HG02852 (cell line): Measurements from ENCODE around the gene RPL31.
"Not testable (repeated sequence)": the region's sequence is repeated elsewhere in the genome, so short reads cannot be mapped to it uniquely, and the experiment has no call there.

Experiments
- ATAC-seq: cut with Tn5 transposase; IDR thresholded peaks from one replicate; pipeline ENCODE4 v1.9.1; 2021; ENCODE audit warnings: mild to moderate bottlenecking, moderate library complexity; ENCODE audit not compliant: unreplicated experiment

The RPL31 gene

GRCh38 chr2:101023327-101024107, 21.4 kb downstream of the RPL31 start:
- ATAC-seq: no peak

GRCh38 chr2:101025561-101025960, 23.5 kb downstream of the RPL31 start:
- no peak for ATAC-seq

GRCh38 chr2:101026253-101026701, 24.2 kb downstream of the RPL31 start:
- no peak for ATAC-seq

DNA sequence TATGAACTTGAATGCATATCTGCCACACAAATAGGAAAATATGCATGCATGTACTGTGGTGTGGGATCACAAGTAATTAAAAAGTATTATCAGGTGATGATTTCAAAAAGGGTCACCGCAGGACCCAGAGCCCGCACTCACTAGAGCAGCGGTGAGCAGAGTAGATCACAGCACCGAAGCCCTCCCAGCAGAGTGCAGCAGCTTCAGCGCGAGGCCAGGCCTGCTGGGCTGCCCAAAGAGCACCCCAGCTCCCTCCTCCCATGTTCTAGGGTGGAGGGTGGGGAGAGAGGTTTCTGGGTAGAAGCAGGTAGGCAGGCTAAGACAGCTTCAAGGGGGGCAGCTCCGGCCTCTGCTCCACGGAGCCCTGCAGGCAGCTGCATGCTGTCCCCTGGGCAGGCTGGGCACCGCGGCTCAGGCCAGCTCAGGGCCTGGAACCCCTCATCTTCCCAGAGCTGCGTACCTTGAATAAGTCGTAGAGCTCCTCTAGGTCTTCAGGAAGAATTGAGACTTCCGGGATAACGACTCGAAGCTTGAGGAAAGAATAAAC, 24.9 kb downstream of the RPL31 start:
- ATAC-seq: no peak

DNA sequence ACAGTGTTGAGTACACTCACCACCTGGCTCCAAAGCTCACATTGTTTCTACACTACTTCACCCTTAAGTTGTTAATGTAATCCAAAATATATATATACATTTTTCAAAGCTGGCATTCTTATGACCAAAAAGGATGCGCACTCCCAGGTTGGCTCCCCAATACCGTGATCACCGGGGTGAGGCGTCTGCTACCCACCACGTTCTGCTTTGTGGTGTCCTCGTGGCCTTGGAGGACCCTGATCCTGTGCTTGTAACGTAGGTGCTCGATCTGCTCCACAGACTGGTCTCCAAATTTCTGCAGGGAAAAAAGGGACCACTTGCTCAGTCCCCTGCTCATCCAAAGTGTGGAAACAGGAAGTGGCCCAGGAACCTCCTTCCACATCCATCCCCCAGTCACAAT, 25.8 kb downstream of the RPL31 start:
- ATAC-seq: no peak

DNA sequence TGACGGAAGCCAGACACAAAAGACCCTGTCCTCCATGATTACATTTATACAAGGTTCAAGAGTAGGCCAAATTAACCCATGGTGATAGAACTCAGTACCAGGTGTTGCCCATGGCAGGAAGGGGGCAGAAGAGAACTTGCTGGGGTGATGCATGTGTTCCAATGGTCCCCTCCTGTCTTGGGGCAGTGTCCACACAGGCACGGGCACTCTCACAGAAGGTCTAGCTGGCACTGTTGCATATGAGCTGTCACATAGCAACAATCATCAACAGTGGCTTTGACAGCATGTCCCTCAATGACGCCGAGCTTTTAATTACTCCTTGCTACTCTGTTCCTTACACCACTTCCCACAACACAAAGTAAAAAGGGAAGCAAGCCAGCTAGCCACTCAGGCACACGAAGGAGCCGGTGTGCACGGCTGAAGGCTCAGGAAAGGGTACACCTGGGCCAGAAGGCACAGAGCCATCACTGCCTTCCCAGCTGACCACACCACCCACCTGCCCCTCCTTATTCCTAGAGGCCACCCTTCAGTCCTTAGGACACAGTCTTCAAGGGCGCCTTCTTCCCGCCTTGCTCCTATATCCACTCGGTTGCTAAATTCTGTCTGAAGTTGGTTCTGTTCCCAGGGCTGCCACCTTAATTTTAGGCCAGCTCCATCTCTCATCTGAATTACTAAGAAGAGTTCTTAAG, 28.9 kb downstream of the RPL31 start:
- ATAC-seq: no peak

DNA sequence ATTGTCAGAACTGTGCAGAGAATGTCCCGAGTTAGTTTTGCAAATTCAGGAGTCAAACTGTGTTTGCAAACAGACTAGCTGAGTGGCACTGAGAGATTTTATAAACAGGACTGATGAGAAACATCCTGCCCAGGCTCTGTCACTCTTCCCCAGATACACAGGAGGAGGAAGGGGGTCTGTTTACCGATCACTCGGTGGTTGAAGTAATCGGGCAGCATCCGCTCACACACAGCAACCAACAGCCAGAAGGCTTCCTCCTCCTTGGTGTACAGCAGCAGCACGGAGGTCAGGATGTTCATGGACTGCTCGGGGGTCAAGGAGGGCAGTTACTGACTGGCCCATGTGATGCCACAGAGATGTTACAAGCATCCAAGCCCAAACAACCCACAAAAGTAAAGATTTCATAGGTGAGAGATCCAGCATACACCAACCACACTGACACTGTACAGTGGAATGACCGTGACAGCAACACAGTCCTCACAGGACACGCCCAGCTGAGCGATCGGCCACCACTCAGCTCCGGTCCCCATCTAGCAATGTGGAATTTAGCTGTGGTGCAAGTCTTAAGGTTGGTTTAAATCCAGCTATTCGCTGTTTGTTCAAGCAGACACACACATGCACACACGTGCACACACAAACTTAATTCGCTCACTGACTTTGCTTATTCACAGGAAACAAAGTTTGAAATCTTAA, 30.1 kb downstream of the RPL31 start:
- no peak for ATAC-seq

GRCh38 chr2:101036562-101036961, 34.5 kb downstream of the RPL31 start:
- ATAC-seq: no peak

DNA sequence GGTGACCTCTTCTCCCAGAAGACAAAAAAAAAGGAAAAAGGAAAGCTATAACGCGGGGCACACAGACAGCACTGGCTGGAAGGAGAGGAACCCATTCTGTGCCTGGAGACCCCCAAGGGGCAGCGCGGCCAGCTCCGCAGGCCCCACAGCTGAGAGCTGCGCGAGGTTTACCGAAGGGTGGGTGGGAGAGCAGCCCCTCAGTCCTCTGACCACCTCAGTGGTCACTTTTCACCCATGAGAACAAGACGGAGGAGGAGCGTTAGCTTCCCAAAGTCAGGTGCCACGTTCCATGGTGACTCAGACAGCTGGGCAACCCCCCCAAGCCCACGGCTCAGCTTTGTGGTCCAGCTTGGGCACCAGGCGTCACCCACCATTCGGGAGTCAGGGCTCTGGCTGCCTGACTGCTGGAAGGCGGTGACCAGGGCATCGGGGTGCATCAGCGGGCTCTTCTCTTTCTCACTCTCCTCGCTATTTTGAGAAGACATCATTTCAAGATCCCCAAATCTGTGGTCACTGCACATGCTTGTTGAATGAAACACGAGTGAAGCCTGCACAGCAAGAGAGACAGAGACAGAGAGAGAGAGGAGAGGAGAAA, 35.2 kb downstream of the RPL31 start:
- no peak for ATAC-seq

DNA sequence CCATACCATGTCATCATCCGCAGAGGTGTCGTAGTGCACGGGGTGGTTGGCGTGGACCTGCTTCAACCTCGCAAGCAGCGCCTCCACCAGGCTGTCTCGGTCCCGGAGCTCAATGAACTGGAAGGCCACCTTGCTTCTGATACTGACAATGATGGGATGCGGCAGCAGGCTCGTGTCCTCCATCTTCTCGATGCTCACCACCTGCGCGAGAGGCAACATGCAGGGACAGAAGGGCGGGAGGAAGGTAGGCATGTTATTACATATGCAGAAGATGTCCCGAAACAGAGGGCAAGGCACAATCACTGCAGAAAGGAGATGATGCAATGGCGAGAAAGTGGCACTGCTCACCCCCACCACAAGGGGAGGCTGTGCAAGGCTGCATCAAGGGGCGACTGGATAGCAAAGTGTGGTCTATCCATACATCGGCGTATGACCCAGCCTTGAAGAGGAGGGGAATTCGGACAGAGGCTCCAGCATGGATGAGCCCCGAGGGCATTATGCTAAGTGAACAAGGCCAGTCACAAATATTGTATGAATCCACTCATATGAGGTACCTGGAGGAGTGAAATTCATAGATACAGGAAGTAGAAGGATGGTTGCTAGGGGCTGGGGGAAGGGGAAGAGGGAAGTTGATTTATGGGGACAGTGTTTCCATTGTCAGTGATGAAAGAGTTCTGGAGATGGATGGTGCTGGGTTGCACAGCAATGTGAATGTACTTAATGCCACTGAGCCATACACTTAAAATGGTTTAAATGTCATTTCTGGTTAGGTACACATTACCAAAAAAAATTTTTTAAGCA, 36.6 kb downstream of the RPL31 start:
- ATAC-seq: no peak

DNA sequence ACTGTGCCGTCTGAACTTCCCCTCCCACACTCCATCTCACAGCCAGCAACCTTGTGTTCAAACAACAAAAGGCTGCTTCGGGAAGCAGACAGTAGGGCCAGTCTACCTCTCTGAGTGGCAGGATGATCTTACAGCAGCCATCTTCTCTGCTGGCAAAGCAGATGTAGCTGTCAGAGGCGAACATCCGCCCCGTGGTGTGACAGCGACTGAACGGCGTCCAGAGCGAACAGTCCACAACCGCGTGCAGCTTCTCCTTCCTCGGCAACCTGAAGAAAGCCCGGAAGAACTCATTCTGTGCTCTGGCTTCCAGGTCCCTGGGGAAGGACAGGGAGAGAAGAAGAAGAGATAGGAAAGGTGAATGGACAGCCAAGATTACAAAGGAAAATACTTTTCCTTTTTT, 38.0 kb downstream of the RPL31 start:
- ATAC-seq: no peak

DNA sequence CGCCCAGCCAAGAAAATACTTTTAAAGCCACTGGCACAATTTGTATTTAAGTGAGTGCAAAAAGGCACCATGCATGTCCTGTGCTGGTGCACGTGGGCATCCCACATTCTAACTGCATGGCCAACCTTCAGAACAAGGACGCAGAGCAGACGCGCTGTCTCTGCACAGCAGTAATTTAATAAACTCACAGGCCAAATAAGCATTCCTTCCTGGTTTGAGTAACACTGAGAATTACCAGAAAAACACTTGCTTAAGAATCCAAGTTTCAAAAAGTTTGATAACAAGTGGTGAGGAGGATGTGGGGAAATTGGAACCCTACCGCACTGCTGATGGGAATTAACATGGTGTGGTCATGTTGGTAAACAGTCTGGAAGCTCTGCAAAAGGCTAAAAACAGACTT, 38.7 kb downstream of the RPL31 start:
- no peak for ATAC-seq

- no peak for ATAC-seq
Measured at GRCh38 chr2:101041413-101041812, 39.3 kb downstream of the RPL31 start.

- ATAC-seq: no peak
Measured at GRCh38 chr2:101045330-101045729, 43.2 kb downstream of the RPL31 start.

DNA sequence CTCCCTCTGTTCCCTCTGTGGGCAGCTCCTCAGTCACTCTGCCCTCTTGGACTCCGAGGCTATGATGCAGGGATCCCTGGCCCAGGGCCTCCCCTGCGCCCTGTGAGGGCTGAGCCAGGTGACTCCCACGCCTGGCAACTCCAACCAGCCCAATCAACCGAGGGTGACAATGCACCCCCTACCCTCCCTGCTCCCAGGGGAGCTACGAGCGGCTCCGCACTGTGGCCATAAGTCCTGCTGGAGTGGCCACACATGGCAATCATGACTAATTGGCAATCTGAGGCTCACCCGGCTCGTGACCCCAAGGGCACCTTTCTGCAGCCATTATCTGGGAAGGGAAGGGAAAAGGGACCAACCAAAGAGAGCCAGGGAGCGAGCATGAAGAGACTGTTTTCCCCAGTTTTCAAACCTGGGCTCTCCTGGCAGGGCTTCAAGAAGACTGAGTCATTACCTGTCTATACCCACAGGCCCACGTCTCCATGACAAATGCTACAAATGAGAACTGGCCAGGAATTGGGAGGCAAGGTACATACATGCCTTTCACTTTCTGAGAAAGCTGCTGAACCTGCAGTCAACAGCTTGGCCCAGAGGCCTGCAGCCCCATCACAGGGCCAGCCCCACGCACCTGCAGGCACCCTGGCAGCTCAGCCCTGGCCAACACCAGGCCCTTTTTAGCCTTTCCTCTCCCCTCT, 45.1 kb downstream of the RPL31 start:
- no peak for ATAC-seq

GRCh38 chr2:101047774-101048173, 45.7 kb downstream of the RPL31 start:
- no peak for ATAC-seq

- no peak for ATAC-seq
Measured at GRCh38 chr2:101048756-101049155, 46.7 kb downstream of the RPL31 start.

- not testable (repeated sequence) for ATAC-seq
Measured at GRCh38 chr2:101050886-101051285, 48.8 kb downstream of the RPL31 start.

GRCh38 chr2:101052147-101052546, 50.1 kb downstream of the RPL31 start:
- no peak for ATAC-seq

GRCh38 chr2:101053117-101053516, 51.0 kb downstream of the RPL31 start:
- ATAC-seq: no peak
